Fibroblast of lung (primary cell): Measurements from ENCODE around the gene FIBCD1. TPM values are rescaled to one million over a fixed set of nuclear protein-coding genes. Genes with fewer than 3 reads are reported as not detected.
A peak's percentile ranks its signal among the peaks of the same experiment; 100 is the strongest.

Experiments used
- DNase-seq, 2 donors: peaks; one replicate each; pipeline versions ENCODE4 v3.0.0 to v3.0.0-alpha.2; 2010; ENCODE audit warnings: low read depth in 2 of 2
- H2AFZ ChIP-seq: 2 replicates; pipeline ENCODE4 v1.5.1; 2012; ENCODE audit warnings: low read length, control low read depth, inconsistent platforms
- H3K27ac ChIP-seq: 2 replicates; pipeline ENCODE4 v1.5.1; 2011; ENCODE audit warnings: low read length, control low read depth; ENCODE audit not compliant: insufficient read depth
- H3K27me3 ChIP-seq: 2 replicates; pipeline ENCODE4 v1.5.1; 2011; ENCODE audit warnings: mild to moderate bottlenecking, low read length; ENCODE audit not compliant: control insufficient read depth, insufficient read depth
- H3K36me3 ChIP-seq: 2 replicates; pipeline ENCODE4 v1.5.1; 2011; ENCODE audit warnings: low read length; ENCODE audit not compliant: control insufficient read depth, insufficient read depth
- H3K4me1 ChIP-seq: 2 replicates; pipeline ENCODE4 v1.5.1; 2011; ENCODE audit warnings: low read length; ENCODE audit not compliant: control insufficient read depth, insufficient read depth; ENCODE audit errors: extremely low read depth
- H3K4me2 ChIP-seq: 2 replicates; pipeline ENCODE4 v1.5.1; 2011; ENCODE audit warnings: low read length, control low read depth; ENCODE audit not compliant: insufficient read depth; ENCODE audit errors: extremely low read depth
- H3K4me3 ChIP-seq, 4 experiments: fragments of 200-600 bp in 1 of 4; sonication (generic) in 1 of 4; replicated peaks in 1 of 4; 2 replicates each; pipeline ENCODE4 v1.5.1; 2011 to 2016; ENCODE audit warnings: low read length in 4 of 4, low read depth in 3 of 4, mild to moderate bottlenecking in 3 of 4, control low read depth in 2 of 4, inconsistent platforms in 1 of 4, mixed read lengths in 1 of 4; ENCODE audit not compliant: insufficient read depth in 1 of 4; ENCODE audit errors: control extremely low read depth in 1 of 4
- H3K79me2 ChIP-seq: 2 replicates; pipeline ENCODE4 v1.5.1; 2012; ENCODE audit warnings: mild to moderate bottlenecking, low read length, inconsistent platforms; ENCODE audit not compliant: control insufficient read depth, insufficient read depth
- H3K9ac ChIP-seq: 2 replicates; pipeline ENCODE4 v1.5.1; 2011; ENCODE audit warnings: mild to moderate bottlenecking, low read length, control low read depth; ENCODE audit not compliant: insufficient read depth
- H3K9me3 ChIP-seq: 2 replicates; pipeline ENCODE4 v1.5.1; 2012; ENCODE audit warnings: low read depth, low read length; ENCODE audit not compliant: control insufficient read depth, insufficient read depth
- H4K20me1 ChIP-seq: 2 replicates; pipeline ENCODE4 v1.5.1; 2011; ENCODE audit warnings: low read length; ENCODE audit not compliant: control insufficient read depth, insufficient read depth; ENCODE audit errors: extremely low read depth
- CTCF ChIP-seq, 2 donors: IDR thresholded peaks in 1 of 2; conservative IDR thresholded peaks in 1 of 2; 1 replicate in 1 of 2; 2 replicates in 1 of 2; pipeline ENCODE4 v1.5.1; 2011 to 2012; ENCODE audit warnings: low read length in 2 of 2, control low read depth in 1 of 2, inconsistent platforms in 1 of 2, low read depth in 1 of 2, mild to moderate bottlenecking in 1 of 2
- EZH2 ChIP-seq: IDR thresholded peaks from 2 replicates; pipeline ENCODE4 v1.5.1; 2012; ENCODE audit warnings: low read length, control low read depth, mild to moderate bottlenecking; ENCODE audit errors: missing control alignments
- polyA plus RNA-seq, 2 donors: library from polyadenylated mRNA; depleted of rRNA in 1 of 2; stranded (reverse) in 1 of 2; unstranded in 1 of 2; fragments of >200 nt; gene quantifications; 2 replicates each; pipeline ENCODE4 v1.2.1, GENCODE V29; 2011 to 2012; ENCODE audit warnings: missing spikeins in 1 of 2
- total RNA-seq: library from RNA; depleted of rRNA; stranded (reverse); fragments of >200 nt; gene quantifications from 2 replicates; pipeline ENCODE4 v1.2.1, GENCODE V29; 2014

Gene FIBCD1
- total and polyA plus RNA-seq, 2 donors (not counting 1 experiment from before 2014, with no cell fraction given): 7.3 to 28.0 TPM

GRCh38 chr9:130867556-130867955, 71.5 kb downstream of the FIBCD1 start:
- Histone ChIP-seq H4K20me1 (no peaks in the 10 kb centered on the region), H3K36me3 (peaks cover 25% of the 10 kb centered on the region), H3K4me3 (no peak overlapping the region), H3K4me2 (no peak overlapping the region), H2AFZ (no peak overlapping the region), H3K9me3 (no peaks in the 10 kb centered on the region), H3K4me1 (peaks cover 4% of the 10 kb centered on the region), H3K79me2 (peaks cover 72% of the 10 kb centered on the region), H3K9ac (no peak overlapping the region), H3K27ac (no peak overlapping the region), H3K27me3 (no peaks in the 10 kb centered on the region)
- no peak for DNase-seq
- no peak for TF ChIP-seq EZH2
- no peak for TF ChIP-seq CTCF (conservative IDR thresholded peaks at IDR 0.05 in 1 of 2, IDR thresholded peaks at IDR 0.05 in 1 of 2; ENCODE audit: low read depth in 1 of 2, low read length in 2 of 2)

- Histone ChIP-seq H3K9ac (no peak overlapping the region), H3K27ac (no peak overlapping the region), H4K20me1 (no peaks in the 10 kb centered on the region), H2AFZ (no peak overlapping the region), H3K4me3 (peak overlapping the region in 1 of 4 experiments; percentile 25), H3K27me3 (no peaks in the 10 kb centered on the region), H3K4me2 (no peak overlapping the region), H3K79me2 (peaks cover 81% of the 10 kb centered on the region), H3K4me1 (peaks cover 5% of the 10 kb centered on the region), H3K9me3 (no peaks in the 10 kb centered on the region), H3K36me3 (peaks cover 24% of the 10 kb centered on the region)
- peak; percentile 90 to 91 for TF ChIP-seq CTCF (conservative IDR thresholded peaks at IDR 0.05 in 1 of 2, IDR thresholded peaks at IDR 0.05 in 1 of 2; ENCODE audit: low read depth in 1 of 2, low read length in 2 of 2)
- TF ChIP-seq EZH2: no peak
- DNase-seq: peak; percentile 82 to 91
Measured at GRCh38 chr9:130866474-130866965, 72.5 kb downstream of the FIBCD1 start.

GRCh38 chr9:130865921-130866320, 73.1 kb downstream of the FIBCD1 start:
- Histone ChIP-seq H3K36me3 (peaks cover 20% of the 10 kb centered on the region), H3K4me1 (peaks cover 10% of the 10 kb centered on the region), H2AFZ (no peak overlapping the region), H3K9ac (no peak overlapping the region), H3K27me3 (no peaks in the 10 kb centered on the region), H4K20me1 (no peaks in the 10 kb centered on the region), H3K4me2 (no peak overlapping the region), H3K9me3 (no peaks in the 10 kb centered on the region), H3K27ac (no peak overlapping the region), H3K79me2 (peaks cover 81% of the 10 kb centered on the region), H3K4me3 (no peak overlapping the region)
- no peak for TF ChIP-seq CTCF (conservative IDR thresholded peaks at IDR 0.05 in 1 of 2, IDR thresholded peaks at IDR 0.05 in 1 of 2; ENCODE audit: low read depth in 1 of 2, low read length in 2 of 2)
- TF ChIP-seq EZH2: no peak
- no peak for DNase-seq
